ENCODE results near the gene TMED7. TPM values are rescaled to one million over a fixed set of nuclear protein-coding genes. Genes with fewer than 3 reads are reported as not detected.

TMED7 gene
- total RNA-seq, 1 experiment from 2014 or later: 57.0 TPM

- DNase-seq: no peak
- Histone ChIP-seq H3K27me3 (no peaks in the 10 kb centered on the region), H3K36me3 (peaks cover 21% of the 10 kb centered on the region), H3K9me3 (no peaks in the 10 kb centered on the region), H3K4me3 (peak overlapping the region; percentile 56)
These were observed 25.1 kb downstream of the TMED7 start for GRCh38 chr5:115600766-115601165.

- no peaks in the 10 kb centered on the region for H3K27me3 ChIP-seq
- H3K9me3 ChIP-seq: no peaks in the 10 kb centered on the region
- no peak for DNase-seq
- no peak overlapping the region for H3K4me3 ChIP-seq
- H3K36me3 ChIP-seq: peaks cover 15% of the 10 kb centered on the region
These were observed 25.9 kb downstream of the TMED7 start for GRCh38 chr5:115599924-115600323.

GRCh38 chr5:115599502-115599901 is 26.3 kb downstream of the TMED7 start:
- H3K36me3 ChIP-seq: peaks cover 13% of the 10 kb centered on the region
- H3K9me3 ChIP-seq: no peaks in the 10 kb centered on the region
- no peaks in the 10 kb centered on the region for H3K27me3 ChIP-seq
- DNase-seq: no peak
- H3K4me3 ChIP-seq: no peak overlapping the region

GRCh38 chr5:115594128-115595047 is 31.4 kb downstream of the TMED7 start:
- Histone ChIP-seq H3K36me3 (no peaks in the 10 kb centered on the region), H3K9me3 (no peaks in the 10 kb centered on the region), H3K4me3 (no peak overlapping the region), H3K27me3 (no peaks in the 10 kb centered on the region)
- DNase-seq: no peak

GRCh38 chr5:115589043-115589442 is 36.8 kb downstream of the TMED7 start:
- no peaks in the 10 kb centered on the region for H3K36me3 ChIP-seq
- H3K4me3 ChIP-seq: no peak overlapping the region
- H3K27me3 ChIP-seq: no peaks in the 10 kb centered on the region
- H3K9me3 ChIP-seq: no peaks in the 10 kb centered on the region
- DNase-seq: no peak

- Histone ChIP-seq H3K36me3 (no peaks in the 10 kb centered on the region), H3K27me3 (no peaks in the 10 kb centered on the region), H3K9me3 (no peaks in the 10 kb centered on the region), H3K4me3 (no peak overlapping the region)
- no peak for DNase-seq
These were observed 37.2 kb downstream of the TMED7 start for GRCh38 chr5:115588640-115589039.

GRCh38 chr5:115586525-115587146 is 39.2 kb downstream of the TMED7 start:
- Histone ChIP-seq H3K36me3 (no peaks in the 10 kb centered on the region), H3K9me3 (no peaks in the 10 kb centered on the region), H3K27me3 (no peaks in the 10 kb centered on the region), H3K4me3 (no peak overlapping the region)
- DNase-seq: no peak

- no peaks in the 10 kb centered on the region for H3K27me3 ChIP-seq
- no peaks in the 10 kb centered on the region for H3K9me3 ChIP-seq
- peaks cover 8% of the 10 kb centered on the region for H3K36me3 ChIP-seq
- no peak overlapping the region for H3K4me3 ChIP-seq
- DNase-seq: no peak
These were observed 40.6 kb downstream of the TMED7 start for GRCh38 chr5:115585265-115585664.

GRCh38 chr5:115584501-115584900 is 41.3 kb downstream of the TMED7 start:
- H3K4me3 ChIP-seq: no peak overlapping the region
- H3K9me3 ChIP-seq: no peaks in the 10 kb centered on the region
- H3K36me3 ChIP-seq: peaks cover 16% of the 10 kb centered on the region
- H3K27me3 ChIP-seq: no peaks in the 10 kb centered on the region
- DNase-seq: no peak

GRCh38 chr5:115583474-115583873 is 42.4 kb downstream of the TMED7 start:
- no peak overlapping the region for H3K4me3 ChIP-seq
- DNase-seq: peak; percentile 70
- no peaks in the 10 kb centered on the region for H3K9me3 ChIP-seq
- H3K27me3 ChIP-seq: no peaks in the 10 kb centered on the region
- peaks cover 26% of the 10 kb centered on the region for H3K36me3 ChIP-seq

GRCh38 chr5:115580941-115581340 is 44.9 kb downstream of the TMED7 start:
- H3K36me3 ChIP-seq: peaks cover 28% of the 10 kb centered on the region
- H3K27me3 ChIP-seq: no peaks in the 10 kb centered on the region
- H3K4me3 ChIP-seq: no peak overlapping the region
- DNase-seq: no peak
- peaks cover 7% of the 10 kb centered on the region for H3K9me3 ChIP-seq

GRCh38 chr5:115579747-115580173 is 46.1 kb downstream of the TMED7 start:
- Histone ChIP-seq H3K9me3 (peaks cover 7% of the 10 kb centered on the region), H3K27me3 (no peaks in the 10 kb centered on the region), H3K36me3 (peaks cover 28% of the 10 kb centered on the region), H3K4me3 (no peak overlapping the region)
- DNase-seq: no peak

GRCh38 chr5:115579216-115579615 is 46.6 kb downstream of the TMED7 start:
- peaks cover 7% of the 10 kb centered on the region for H3K9me3 ChIP-seq
- DNase-seq: no peak
- H3K4me3 ChIP-seq: no peak overlapping the region
- peaks cover 28% of the 10 kb centered on the region for H3K36me3 ChIP-seq
- no peaks in the 10 kb centered on the region for H3K27me3 ChIP-seq

- H3K9me3 ChIP-seq: peaks cover 7% of the 10 kb centered on the region
- H3K27me3 ChIP-seq: no peaks in the 10 kb centered on the region
- H3K4me3 ChIP-seq: no peak overlapping the region
- DNase-seq: no peak
- H3K36me3 ChIP-seq: peaks cover 28% of the 10 kb centered on the region
These were observed 47.2 kb downstream of the TMED7 start for GRCh38 chr5:115578657-115579056.

GRCh38 chr5:115577741-115578140 is 48.1 kb downstream of the TMED7 start:
- no peak for DNase-seq
- H3K27me3 ChIP-seq: no peaks in the 10 kb centered on the region
- H3K36me3 ChIP-seq: peaks cover 28% of the 10 kb centered on the region
- no peak overlapping the region for H3K4me3 ChIP-seq
- H3K9me3 ChIP-seq: peaks cover 7% of the 10 kb centered on the region

- no peak overlapping the region for H3K4me3 ChIP-seq
- no peak for DNase-seq
- H3K9me3 ChIP-seq: peaks cover 7% of the 10 kb centered on the region
- no peaks in the 10 kb centered on the region for H3K27me3 ChIP-seq
- peaks cover 28% of the 10 kb centered on the region for H3K36me3 ChIP-seq
These were observed 48.5 kb downstream of the TMED7 start for GRCh38 chr5:115577329-115577728.

- DNase-seq: no peak
- Histone ChIP-seq H3K4me3 (no peak overlapping the region), H3K9me3 (peaks cover 7% of the 10 kb centered on the region), H3K36me3 (peaks cover 21% of the 10 kb centered on the region), H3K27me3 (no peaks in the 10 kb centered on the region)
These were observed 50.4 kb downstream of the TMED7 start for GRCh38 chr5:115575167-115576070.

Data from MG63 (cell line).